ENCODE measurements around the gene KDELR1.

Gene KDELR1

GRCh38 chr19:48350856-48351255, 40.5 kb downstream of the KDELR1 start:
- TF ChIP-seq GATA2 (IDR thresholded peaks at IDR 0.05; ENCODE audit: low read depth, low read length) (no peak), GATA3 (IDR thresholded peaks at IDR 0.05; ENCODE audit: low read depth, low read length) (no peak)

DNA sequence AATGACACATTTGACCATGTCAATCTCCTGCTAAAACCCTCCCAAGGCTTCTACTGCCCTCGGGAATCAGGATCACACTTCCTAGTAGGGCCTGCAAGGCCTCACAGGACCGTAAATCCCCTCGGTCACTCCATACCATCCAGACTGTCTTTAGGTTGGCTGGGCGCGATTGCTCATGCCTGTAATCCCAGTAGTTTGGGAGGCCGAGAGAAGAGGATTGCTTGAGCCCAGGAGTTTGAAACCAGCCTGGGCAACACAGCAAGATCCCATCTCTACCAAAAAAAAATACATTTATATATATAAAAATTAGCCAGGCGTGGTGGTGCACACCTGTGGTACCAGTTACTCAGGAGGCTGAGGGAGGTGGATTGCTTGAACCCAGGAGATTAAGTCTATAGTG, 42.6 kb downstream of the KDELR1 start:
- TF ChIP-seq GATA3 (IDR thresholded peaks at IDR 0.05; ENCODE audit: low read depth, low read length), result no peak
- TF ChIP-seq GATA2 (IDR thresholded peaks at IDR 0.05; ENCODE audit: low read depth, low read length), result no peak

DNA sequence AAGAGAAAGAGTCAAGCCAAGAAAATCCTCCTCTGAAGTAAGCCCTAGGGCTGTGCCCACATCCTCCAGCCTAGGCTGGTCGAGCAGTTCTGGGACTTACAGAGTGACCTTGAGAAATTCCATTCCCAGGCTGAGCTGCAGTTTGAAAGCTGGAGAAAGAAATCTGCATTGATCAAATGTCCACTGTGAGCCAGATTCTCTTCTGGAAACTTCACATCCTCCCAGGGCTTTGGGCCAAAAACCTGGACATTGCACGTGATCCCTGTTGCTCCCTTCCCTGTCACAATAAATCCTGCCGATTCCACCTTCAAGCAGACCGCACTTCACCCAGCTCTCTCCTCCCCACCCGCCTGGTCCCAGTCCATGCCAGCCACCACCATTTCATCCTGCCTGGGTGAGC, 43.3 kb downstream of the KDELR1 start:
- TF ChIP-seq GATA3 (IDR thresholded peaks at IDR 0.05; ENCODE audit: low read depth, low read length) (no peak), GATA2 (IDR thresholded peaks at IDR 0.05; ENCODE audit: low read depth, low read length) (no peak)

- TF ChIP-seq GATA3 (IDR thresholded peaks at IDR 0.05; ENCODE audit: low read depth, low read length), result no peak
- no peak for TF ChIP-seq GATA2 (IDR thresholded peaks at IDR 0.05; ENCODE audit: low read depth, low read length)
These were observed 45.2 kb downstream of the KDELR1 start for GRCh38 chr19:48346191-48346590.

DNA sequence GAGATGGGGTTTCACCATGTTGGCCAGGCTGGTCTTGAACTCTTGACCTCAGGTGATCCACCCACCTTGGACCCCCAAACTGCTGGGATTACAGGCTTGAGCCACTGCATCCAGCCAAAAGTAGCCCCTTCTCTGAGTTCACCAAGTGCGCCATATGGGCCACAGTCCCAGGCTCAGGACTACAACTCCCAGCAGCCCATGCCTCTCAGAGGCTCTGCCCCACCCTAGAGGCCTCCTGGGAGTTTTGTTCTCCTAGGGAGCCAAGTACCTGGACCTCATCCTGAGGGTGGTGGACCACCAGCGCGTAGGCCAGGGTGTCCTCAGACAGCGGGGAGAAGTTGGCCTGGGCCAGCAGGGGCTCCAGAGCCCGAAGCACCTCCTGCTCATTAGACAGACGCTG, 46.5 kb downstream of the KDELR1 start:
- no peak for TF ChIP-seq GATA3 (IDR thresholded peaks at IDR 0.05; ENCODE audit: low read depth, low read length)
- TF ChIP-seq GATA2 (IDR thresholded peaks at IDR 0.05; ENCODE audit: low read depth, low read length), result no peak

DNA sequence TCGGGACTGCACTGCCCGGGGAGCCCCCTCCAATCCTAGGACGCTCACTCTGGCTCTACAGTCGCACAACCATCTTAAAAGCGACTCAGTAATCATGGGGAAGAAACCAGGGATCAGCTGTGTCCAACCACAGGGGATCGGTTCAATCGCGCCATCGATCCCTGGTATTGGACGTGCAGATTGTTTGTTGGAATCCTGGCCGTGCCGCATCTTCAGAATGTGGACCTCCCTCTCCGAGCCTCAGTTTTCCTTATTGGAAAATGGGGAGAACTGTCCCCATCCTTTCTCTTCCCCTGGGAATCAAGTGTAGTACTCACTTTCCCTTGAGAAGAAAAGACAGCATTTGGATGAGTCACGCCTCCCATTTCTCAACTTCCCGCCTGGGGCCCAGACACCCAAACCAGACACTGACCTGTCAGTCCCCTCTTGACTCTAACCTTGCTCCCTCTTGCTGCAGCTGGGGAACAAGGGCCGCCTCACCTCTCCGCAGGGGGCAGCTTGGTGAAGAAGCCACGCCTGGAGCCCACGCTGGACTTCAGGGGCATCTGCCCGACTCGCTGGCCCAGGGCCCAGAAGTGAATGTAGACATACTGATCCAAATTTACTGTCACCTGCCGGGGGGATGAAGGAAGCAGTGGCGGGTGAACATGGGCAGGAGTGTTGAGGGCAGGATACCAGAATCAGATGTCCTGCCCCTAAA, 48.4 kb downstream of the KDELR1 start:
- TF ChIP-seq GATA3 (IDR thresholded peaks at IDR 0.05; ENCODE audit: low read depth, low read length), result no peak
- no peak for TF ChIP-seq GATA2 (IDR thresholded peaks at IDR 0.05; ENCODE audit: low read depth, low read length)

DNA sequence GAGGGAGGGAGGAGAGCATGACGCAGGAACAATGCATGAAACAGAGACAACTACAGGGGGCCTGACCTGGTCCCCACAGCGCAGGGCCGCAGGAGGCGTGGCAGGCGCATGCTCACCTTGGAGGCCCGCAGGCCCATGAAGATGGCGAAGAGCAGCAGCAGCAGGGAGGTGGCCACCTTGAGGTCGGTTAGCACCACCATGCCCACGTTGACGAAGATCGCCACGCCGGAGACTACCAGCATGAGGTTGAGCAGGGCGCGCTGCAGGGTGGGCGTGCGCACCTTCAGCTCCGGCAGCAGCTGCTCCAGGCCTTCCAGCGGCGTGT, 49.0 kb downstream of the KDELR1 start:
- TF ChIP-seq GATA3 (IDR thresholded peaks at IDR 0.05; ENCODE audit: low read depth, low read length), result no peak
- no peak for TF ChIP-seq GATA2 (IDR thresholded peaks at IDR 0.05; ENCODE audit: low read depth, low read length)

- TF ChIP-seq GATA3 (IDR thresholded peaks at IDR 0.05; ENCODE audit: low read depth, low read length) (no peak), GATA2 (IDR thresholded peaks at IDR 0.05; ENCODE audit: low read depth, low read length) (no peak)
These were observed 49.6 kb downstream of the KDELR1 start for GRCh38 chr19:48341515-48342413.

DNA sequence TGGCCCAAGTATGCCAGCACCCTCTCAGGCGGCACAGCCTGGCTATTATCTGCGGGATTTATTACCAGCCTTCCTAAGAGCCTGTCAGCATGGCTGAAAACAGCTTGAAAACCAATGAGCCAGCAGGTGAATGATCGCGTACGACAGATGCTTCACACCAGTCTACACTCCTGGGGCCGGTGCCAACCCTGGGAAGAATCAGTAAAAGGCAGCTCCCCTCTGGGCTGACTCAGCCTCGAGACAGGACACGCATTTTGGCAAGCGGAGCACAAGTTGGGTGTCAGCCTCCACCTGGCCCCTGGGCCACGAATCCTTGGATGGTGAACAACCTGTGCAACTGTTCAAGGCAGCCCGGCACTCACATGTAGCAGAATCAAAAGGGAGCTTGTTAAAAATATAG, 50.4 kb downstream of the KDELR1 start:
- TF ChIP-seq GATA3 (IDR thresholded peaks at IDR 0.05; ENCODE audit: low read depth, low read length), result no peak
- no peak for TF ChIP-seq GATA2 (IDR thresholded peaks at IDR 0.05; ENCODE audit: low read depth, low read length)

GRCh38 chr19:48338802-48339503, 52.4 kb downstream of the KDELR1 start:
- TF ChIP-seq GATA3 (IDR thresholded peaks at IDR 0.05; ENCODE audit: low read depth, low read length) (no peak), GATA2 (IDR thresholded peaks at IDR 0.05; ENCODE audit: low read depth, low read length) (no peak)

GRCh38 chr19:48338253-48338755, 53.0 kb downstream of the KDELR1 start:
- TF ChIP-seq GATA3 (IDR thresholded peaks at IDR 0.05; ENCODE audit: low read depth, low read length) (no peak), GATA2 (IDR thresholded peaks at IDR 0.05; ENCODE audit: low read depth, low read length) (no peak)

DNA sequence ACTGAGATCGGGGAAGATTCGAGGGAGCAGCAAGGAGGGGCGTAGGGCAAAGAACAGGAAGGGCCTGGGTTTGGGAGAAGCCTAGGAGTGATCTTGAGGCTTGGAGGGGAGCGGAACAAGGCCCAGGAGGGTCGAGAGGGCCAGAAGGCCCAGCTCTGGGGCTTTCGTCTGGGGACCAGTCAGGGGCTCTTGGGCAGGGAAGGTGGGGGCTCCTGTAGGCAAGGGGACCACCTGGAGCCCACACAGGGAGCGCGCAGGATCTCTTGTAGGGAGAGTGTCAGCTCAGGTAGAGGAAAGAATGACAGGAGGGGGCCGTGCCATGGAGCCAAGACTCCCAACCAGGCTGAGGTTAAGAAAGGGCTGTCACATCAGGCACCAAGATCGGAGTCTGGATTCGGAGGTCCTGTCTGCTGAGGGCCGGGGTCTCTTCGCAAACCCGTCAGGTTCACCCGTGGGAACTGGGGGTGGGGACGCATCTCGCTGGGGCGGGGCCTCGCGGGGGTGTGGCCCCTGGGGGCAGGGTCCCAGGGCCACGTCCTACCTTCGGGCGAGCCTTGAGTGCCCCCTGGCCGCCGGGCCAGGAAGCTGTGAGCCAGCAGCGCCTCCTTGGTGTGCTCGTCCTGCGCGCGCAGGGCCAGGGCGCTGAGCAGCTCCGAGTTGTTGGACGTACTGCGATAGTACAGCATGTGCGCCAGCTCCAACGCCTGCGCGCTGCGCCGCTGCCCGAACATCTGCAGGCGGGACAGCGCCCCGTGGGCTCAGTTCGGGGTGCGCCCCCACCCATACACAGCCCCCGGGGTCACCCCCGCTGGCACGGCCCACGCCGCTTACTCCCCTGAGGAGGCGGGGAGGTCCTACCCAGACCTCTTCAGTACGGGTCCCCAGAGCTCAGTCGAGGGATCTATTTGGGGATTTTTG, 57.6 kb downstream of the KDELR1 start:
- TF ChIP-seq GATA2 (IDR thresholded peaks at IDR 0.05; ENCODE audit: low read depth, low read length) (no peak), GATA3 (IDR thresholded peaks at IDR 0.05; ENCODE audit: low read depth, low read length) (no peak)

Data from SH-SY5Y (cell line).